Measurements from ENCODE around the gene ZMYND10. TPM values are rescaled to one million over a fixed set of nuclear protein-coding genes. Genes with fewer than 3 reads are reported as not detected.

Gene ZMYND10
- total and polyA plus RNA-seq, 2 experiments from 2014 or later: 0.29 to 0.31 TPM

DNA sequence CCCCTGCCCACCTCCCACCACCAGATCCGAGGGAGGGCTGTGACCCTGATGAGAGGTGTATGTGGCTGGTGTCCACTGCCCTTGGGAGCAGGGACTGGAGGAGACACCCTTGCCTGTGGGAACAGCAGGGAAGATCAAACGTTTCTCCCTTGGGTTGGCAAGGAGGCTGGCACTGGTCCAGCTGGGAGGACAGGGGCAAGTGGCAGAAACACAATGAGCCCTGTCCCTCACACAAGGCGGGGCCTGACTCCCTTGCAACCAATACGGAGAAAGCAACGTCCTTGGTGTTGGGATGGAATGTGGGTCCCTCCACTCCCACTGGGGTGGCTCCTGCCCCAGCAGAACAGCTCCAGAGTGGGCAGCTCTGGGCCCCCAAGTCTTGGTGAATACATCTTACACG is 28.2 kb downstream of the ZMYND10 start (continued):
- TF ChIP-seq NANOG (IDR thresholded peaks at IDR 0.05; ENCODE audit: borderline replicate concordance) (no peak), ZNF331 (CRISPR knock-in tag; IDR thresholded peaks at IDR 0.05; ENCODE audit: low read depth) (no peak), EZH2phosphoT487 (IDR thresholded peaks at IDR 0.05; ENCODE audit: unreplicated experiment) (no peak), ZNF114 (CRISPR knock-in tag; IDR thresholded peaks at IDR 0.05) (no peak), JUNB (IDR thresholded peaks at IDR 0.05; ENCODE audit: unreplicated experiment) (no peak), STAT1 (IDR thresholded peaks at IDR 0.05; ENCODE audit: unreplicated experiment) (no peak)

DNA sequence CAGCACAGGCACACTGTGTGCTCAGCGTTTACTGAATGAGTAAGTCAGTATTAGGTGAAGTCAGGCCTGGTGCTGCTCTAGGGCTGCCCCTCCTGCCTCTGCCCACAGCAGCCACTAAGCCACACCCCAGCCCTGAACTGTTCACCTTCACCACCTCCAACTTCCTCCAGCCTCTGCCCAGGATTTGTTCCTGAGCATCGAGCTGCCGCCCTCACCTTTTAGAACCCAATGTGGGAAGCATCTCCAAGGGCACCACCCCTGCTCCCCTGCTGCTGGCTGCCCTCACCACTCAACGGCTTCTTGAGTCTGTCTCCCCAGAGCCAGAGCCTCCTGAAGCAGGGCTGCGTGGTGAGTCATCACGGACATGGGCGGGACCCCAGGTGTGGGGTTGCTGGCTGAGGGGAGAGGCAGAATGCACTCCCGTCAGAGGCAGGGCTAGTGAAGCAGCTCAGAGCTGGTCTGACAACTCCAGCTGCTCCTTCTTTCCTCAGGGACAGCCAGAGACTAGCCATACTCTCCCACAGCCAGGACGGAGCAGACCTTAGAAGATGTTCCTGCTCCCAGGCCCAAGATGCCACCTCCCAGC is 28.8 kb downstream of the ZMYND10 start:
- no peak for DNase-seq (ENCODE audit: low spot score)
- Histone ChIP-seq H3K27ac (ENCODE audit: low read depth) (no peak overlapping the region), H3F3A (replicated peaks; ENCODE audit: low read depth) (peaks cover 10% of the 10 kb centered on the region; the same call in 1 of the 2 replicates), H3K9me2 (ENCODE audit: insufficient read depth) (no peaks in the 10 kb centered on the region), H3K4me1 (ENCODE audit: insufficient read depth) (peaks cover 6% of the 10 kb centered on the region; the same call in 1 of the 2 replicates), H3K27me3 (ENCODE audit: insufficient read depth) (no peaks in the 10 kb centered on the region), H2AFZ (no peak overlapping the region), H4K20me1 (replicated peaks; ENCODE audit: insufficient read depth) (peaks cover 5% of the 10 kb centered on the region; the same call in 1 of the 2 replicates), H3K79me2 (replicated peaks; ENCODE audit: insufficient read depth) (peaks cover 26% of the 10 kb centered on the region), H3K4me3 (no peak overlapping the region), H3K36me3 (ENCODE audit: insufficient read depth) (peaks cover 8% of the 10 kb centered on the region), H3K4me2 (no peak overlapping the region)
- Mint-ChIP-seq H3K9me3 (peaks cover 16% of the 10 kb centered on the region), H3K4me1 (peaks cover 20% of the 10 kb centered on the region), H3K4me3 (no peak overlapping the region), H3K27me3 (ENCODE audit: insufficient read depth, low read depth, poor library complexity) (peaks cover 5% of the 10 kb centered on the region), H3K27ac (no peak overlapping the region; the same call in 1 of the 2 replicates), H3K36me3 (ENCODE audit: low read depth) (peaks cover 65% of the 10 kb centered on the region)
- ATAC-seq: no peak
- no peak for TF ChIP-seq STAT1 (IDR thresholded peaks at IDR 0.05; ENCODE audit: unreplicated experiment)
- no peak for TF ChIP-seq ZNF114 (CRISPR knock-in tag; IDR thresholded peaks at IDR 0.05)
- TF ChIP-seq, protein P1, sequence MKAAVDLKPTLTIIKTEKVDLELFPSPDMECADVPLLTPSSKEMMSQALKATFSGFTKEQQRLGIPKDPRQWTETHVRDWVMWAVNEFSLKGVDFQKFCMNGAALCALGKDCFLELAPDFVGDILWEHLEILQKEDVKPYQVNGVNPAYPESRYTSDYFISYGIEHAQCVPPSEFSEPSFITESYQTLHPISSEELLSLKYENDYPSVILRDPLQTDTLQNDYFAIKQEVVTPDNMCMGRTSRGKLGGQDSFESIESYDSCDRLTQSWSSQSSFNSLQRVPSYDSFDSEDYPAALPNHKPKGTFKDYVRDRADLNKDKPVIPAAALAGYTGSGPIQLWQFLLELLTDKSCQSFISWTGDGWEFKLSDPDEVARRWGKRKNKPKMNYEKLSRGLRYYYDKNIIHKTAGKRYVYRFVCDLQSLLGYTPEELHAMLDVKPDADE (IDR thresholded peaks at IDR 0.05): no peak
- no peak for TF ChIP-seq ZNF331 (CRISPR knock-in tag; IDR thresholded peaks at IDR 0.05; ENCODE audit: low read depth)
- TF ChIP-seq NANOG (IDR thresholded peaks at IDR 0.05; ENCODE audit: borderline replicate concordance): no peak
- TF ChIP-seq, protein P2, sequence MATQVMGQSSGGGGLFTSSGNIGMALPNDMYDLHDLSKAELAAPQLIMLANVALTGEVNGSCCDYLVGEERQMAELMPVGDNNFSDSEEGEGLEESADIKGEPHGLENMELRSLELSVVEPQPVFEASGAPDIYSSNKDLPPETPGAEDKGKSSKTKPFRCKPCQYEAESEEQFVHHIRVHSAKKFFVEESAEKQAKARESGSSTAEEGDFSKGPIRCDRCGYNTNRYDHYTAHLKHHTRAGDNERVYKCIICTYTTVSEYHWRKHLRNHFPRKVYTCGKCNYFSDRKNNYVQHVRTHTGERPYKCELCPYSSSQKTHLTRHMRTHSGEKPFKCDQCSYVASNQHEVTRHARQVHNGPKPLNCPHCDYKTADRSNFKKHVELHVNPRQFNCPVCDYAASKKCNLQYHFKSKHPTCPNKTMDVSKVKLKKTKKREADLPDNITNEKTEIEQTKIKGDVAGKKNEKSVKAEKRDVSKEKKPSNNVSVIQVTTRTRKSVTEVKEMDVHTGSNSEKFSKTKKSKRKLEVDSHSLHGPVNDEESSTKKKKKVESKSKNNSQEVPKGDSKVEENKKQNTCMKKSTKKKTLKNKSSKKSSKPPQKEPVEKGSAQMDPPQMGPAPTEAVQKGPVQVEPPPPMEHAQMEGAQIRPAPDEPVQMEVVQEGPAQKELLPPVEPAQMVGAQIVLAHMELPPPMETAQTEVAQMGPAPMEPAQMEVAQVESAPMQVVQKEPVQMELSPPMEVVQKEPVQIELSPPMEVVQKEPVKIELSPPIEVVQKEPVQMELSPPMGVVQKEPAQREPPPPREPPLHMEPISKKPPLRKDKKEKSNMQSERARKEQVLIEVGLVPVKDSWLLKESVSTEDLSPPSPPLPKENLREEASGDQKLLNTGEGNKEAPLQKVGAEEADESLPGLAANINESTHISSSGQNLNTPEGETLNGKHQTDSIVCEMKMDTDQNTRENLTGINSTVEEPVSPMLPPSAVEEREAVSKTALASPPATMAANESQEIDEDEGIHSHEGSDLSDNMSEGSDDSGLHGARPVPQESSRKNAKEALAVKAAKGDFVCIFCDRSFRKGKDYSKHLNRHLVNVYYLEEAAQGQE (IDR thresholded peaks at IDR 0.05; ENCODE audit: unreplicated experiment): no peak
- TF ChIP-seq CREB1 (CRISPR knock-in tag; IDR thresholded peaks at IDR 0.05; ENCODE audit: low read depth): no peak
- TF ChIP-seq EZH2 (IDR thresholded peaks at IDR 0.05; ENCODE audit: low read depth, unreplicated experiment): no peak
- TF ChIP-seq JUNB (IDR thresholded peaks at IDR 0.05; ENCODE audit: unreplicated experiment): no peak
- TF ChIP-seq, protein P3, sequence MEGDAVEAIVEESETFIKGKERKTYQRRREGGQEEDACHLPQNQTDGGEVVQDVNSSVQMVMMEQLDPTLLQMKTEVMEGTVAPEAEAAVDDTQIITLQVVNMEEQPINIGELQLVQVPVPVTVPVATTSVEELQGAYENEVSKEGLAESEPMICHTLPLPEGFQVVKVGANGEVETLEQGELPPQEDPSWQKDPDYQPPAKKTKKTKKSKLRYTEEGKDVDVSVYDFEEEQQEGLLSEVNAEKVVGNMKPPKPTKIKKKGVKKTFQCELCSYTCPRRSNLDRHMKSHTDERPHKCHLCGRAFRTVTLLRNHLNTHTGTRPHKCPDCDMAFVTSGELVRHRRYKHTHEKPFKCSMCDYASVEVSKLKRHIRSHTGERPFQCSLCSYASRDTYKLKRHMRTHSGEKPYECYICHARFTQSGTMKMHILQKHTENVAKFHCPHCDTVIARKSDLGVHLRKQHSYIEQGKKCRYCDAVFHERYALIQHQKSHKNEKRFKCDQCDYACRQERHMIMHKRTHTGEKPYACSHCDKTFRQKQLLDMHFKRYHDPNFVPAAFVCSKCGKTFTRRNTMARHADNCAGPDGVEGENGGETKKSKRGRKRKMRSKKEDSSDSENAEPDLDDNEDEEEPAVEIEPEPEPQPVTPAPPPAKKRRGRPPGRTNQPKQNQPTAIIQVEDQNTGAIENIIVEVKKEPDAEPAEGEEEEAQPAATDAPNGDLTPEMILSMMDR (conservative IDR thresholded peaks at IDR 0.05; ENCODE audit: low read depth in 2 of 2): no peak
- no peak for TF ChIP-seq EZH2phosphoT487 (IDR thresholded peaks at IDR 0.05; ENCODE audit: unreplicated experiment)

Data from GM23338 (cell line).